GM12878 (cell line): ENCODE measurements around the gene TACSTD2. TPM values are rescaled to one million over a fixed set of nuclear protein-coding genes. Genes with fewer than 3 reads are reported as not detected.

ENCODE experiments used
- polyA plus RNA-seq, 11 experiments: library from polyadenylated mRNA; depleted of rRNA in 4 of 11; unstranded in 6 of 11; stranded (reverse) in 5 of 11; fragments of >200 nt; fragmentation: Nextera tagmentation in 4 of 11; fragmentation: Illumina TruSeq in 1 of 11; extraction: Ambion mirVana in 4 of 11; extraction: Trizol in 1 of 11; gene quantifications; 1 replicate in 1 of 11; 2 replicates in 10 of 11; pipeline versions ENCODE4 v1.2.1 to v1.2.3, GENCODE V29; 2011 to 2016; ENCODE audit warnings: inconsistent platforms in 2 of 11, missing spikeins in 2 of 11, low read depth in 1 of 11
- total RNA-seq, 4 experiments: library from RNA; depleted of rRNA in 3 of 4; stranded (reverse); fragments of >200 nt in 3 of 4; fragmentation: Illumina TruSeq in 1 of 4; extraction: Trizol in 1 of 4; gene quantifications; 2 replicates each; pipeline versions ENCODE4 v1.2.1 to v1.2.3, GENCODE V29; 2013 to 2021

TACSTD2 gene
- total and polyA plus RNA-seq, 10 of the 15 experiments (the other 5 are each of a cell fraction or from before 2014, with no cell fraction given) = 0.56 to 9.4 (median 3.7) TPM

Other genes with a start within 250 kb of the TACSTD2 start
- gene OMA1, start 30.5 kb downstream of the TACSTD2 start, total RNA-seq (2014; rRNA removed) = 28.7 and 43.3 TPM in 2 replicates
- gene OMA1, start 30.5 kb downstream of the TACSTD2 start, total RNA-seq (2014; rRNA removed; fragmentation: Illumina TruSeq; extraction: Trizol) = 57.8 and 67.1 TPM in 2 replicates
- gene OMA1, start 30.5 kb downstream of the TACSTD2 start, total RNA-seq (2021) = 23.6 and 26.4 TPM in 2 replicates
- 38.5 and 59.4 TPM in 2 replicates for gene OMA1, start 30.5 kb downstream of the TACSTD2 start, polyA plus RNA-seq (2011; rRNA removed)
- 45.9 and 59.9 TPM in 2 replicates for gene OMA1, start 30.5 kb downstream of the TACSTD2 start, polyA plus RNA-seq (2014; fragmentation: Illumina TruSeq; extraction: Trizol)
- 10 to 100 TPM; 48.3 to 53.4 TPM for gene OMA1, start 30.5 kb downstream of the TACSTD2 start, polyA plus RNA-seq (2014; fragmentation: Nextera tagmentation; extraction: Ambion mirVana)
- 28.4 and 39.0 TPM in 2 replicates for gene OMA1, start 30.5 kb downstream of the TACSTD2 start, polyA plus RNA-seq (2014; rRNA removed)
- 10 to 100 TPM; 58.8 to 60.5 TPM for gene OMA1, start 30.5 kb downstream of the TACSTD2 start, polyA plus RNA-seq (2016; fragmentation: Nextera tagmentation; extraction: Ambion mirVana)
- gene MYSM1, start 122.8 kb upstream of the TACSTD2 start, total RNA-seq (2014; rRNA removed) = 17.9 and 18.4 TPM in 2 replicates
- 18.7 and 20.5 TPM in 2 replicates for gene MYSM1, start 122.8 kb upstream of the TACSTD2 start, total RNA-seq (2014; rRNA removed; fragmentation: Illumina TruSeq; extraction: Trizol)
- gene MYSM1, start 122.8 kb upstream of the TACSTD2 start, total RNA-seq (2021) = 17.2 and 22.7 TPM in 2 replicates
- 39.0 and 64.1 TPM in 2 replicates for gene MYSM1, start 122.8 kb upstream of the TACSTD2 start, polyA plus RNA-seq (2011; rRNA removed)
- 24.3 and 27.4 TPM in 2 replicates for gene MYSM1, start 122.8 kb upstream of the TACSTD2 start, polyA plus RNA-seq (2014; fragmentation: Illumina TruSeq; extraction: Trizol)
- 10 to 100 TPM in 1 of 2 experiments, 1 to 10 TPM in 1; 8.5 to 11.1 TPM for gene MYSM1, start 122.8 kb upstream of the TACSTD2 start, polyA plus RNA-seq (2014; fragmentation: Nextera tagmentation; extraction: Ambion mirVana)
- gene MYSM1, start 122.8 kb upstream of the TACSTD2 start, polyA plus RNA-seq (2014; rRNA removed) = 15.2 and 19.3 TPM in 2 replicates
- 10 to 100 TPM; 16.4 to 19.4 TPM for gene MYSM1, start 122.8 kb upstream of the TACSTD2 start, polyA plus RNA-seq (2016; fragmentation: Nextera tagmentation; extraction: Ambion mirVana)
- gene JUN, start 206.8 kb upstream of the TACSTD2 start, total RNA-seq (2014; rRNA removed) = 6.0 and 6.7 TPM in 2 replicates
- 1.6 and 1.8 TPM in 2 replicates for gene JUN, start 206.8 kb upstream of the TACSTD2 start, total RNA-seq (2014; rRNA removed; fragmentation: Illumina TruSeq; extraction: Trizol)
- gene JUN, start 206.8 kb upstream of the TACSTD2 start, total RNA-seq (2021) = 8.4 and 8.7 TPM in 2 replicates
- gene JUN, start 206.8 kb upstream of the TACSTD2 start, polyA plus RNA-seq (2011; rRNA removed) = 1.4 and 2.5 TPM in 2 replicates
- gene JUN, start 206.8 kb upstream of the TACSTD2 start, polyA plus RNA-seq (2014; fragmentation: Illumina TruSeq; extraction: Trizol) = 1.4 and 1.8 TPM in 2 replicates
- under 1 TPM; 0.18 to 0.37 TPM for gene JUN, start 206.8 kb upstream of the TACSTD2 start, polyA plus RNA-seq (2014; fragmentation: Nextera tagmentation; extraction: Ambion mirVana)
- 6.3 and 6.4 TPM in 2 replicates for gene JUN, start 206.8 kb upstream of the TACSTD2 start, polyA plus RNA-seq (2014; rRNA removed)
- gene JUN, start 206.8 kb upstream of the TACSTD2 start, polyA plus RNA-seq (2016; fragmentation: Nextera tagmentation; extraction: Ambion mirVana) = 1 to 10 TPM; 3.1 to 3.7 TPM